ENCODE results near the gene KLK14. TPM values are rescaled to one million over a fixed set of nuclear protein-coding genes. Genes with fewer than 3 reads are reported as not detected.
A peak's percentile ranks its signal among the peaks of the same experiment; 100 is the strongest.

Gene KLK14
- total RNA-seq, 1 donor from 2014 or later, result 0.23 TPM

GRCh38 chr19:51065221-51065960 lies 17.3 kb downstream of the KLK14 start:
- Histone ChIP-seq H3K27ac (ENCODE audit: low read depth, low read length) (no peak overlapping the region), H3K36me3 (ENCODE audit: insufficient read depth, low read length) (no peaks in the 10 kb centered on the region), H2AFZ (ENCODE audit: low read depth, low read length) (no peak overlapping the region), H4K20me1 (ENCODE audit: insufficient read depth, low read length) (no peaks in the 10 kb centered on the region), H3K79me2 (ENCODE audit: insufficient read depth, low read length) (no peaks in the 10 kb centered on the region), H3K4me2 (ENCODE audit: low read length) (no peak overlapping the region), H3K4me3 (ENCODE audit: insufficient read depth, low read depth, low read length) (no peak overlapping the region), H3K9ac (ENCODE audit: low read length) (no peak overlapping the region), H3K27me3 (ENCODE audit: insufficient read depth, low read length) (no peaks in the 10 kb centered on the region), H3K9me3 (ENCODE audit: insufficient read depth, low read depth, low read length) (no peaks in the 10 kb centered on the region), H3K4me1 (ENCODE audit: insufficient read depth, low read length) (no peaks in the 10 kb centered on the region)
- Mint-ChIP-seq H3K36me3 (ENCODE audit: low read depth, unreplicated experiment) (no peaks in the 10 kb centered on the region), H3K4me1 (ENCODE audit: low read depth, unreplicated experiment) (no peaks in the 10 kb centered on the region), H3K9me3 (ENCODE audit: unreplicated experiment) (peaks cover 13% of the 10 kb centered on the region), H3K4me3 (ENCODE audit: unreplicated experiment) (peak overlapping the region; percentile 66), H3K27me3 (ENCODE audit: low read depth, unreplicated experiment) (peaks cover 31% of the 10 kb centered on the region), H3K27ac (ENCODE audit: unreplicated experiment) (no peak overlapping the region)
- TF ChIP-seq EZH2 (IDR thresholded peaks at IDR 0.05; ENCODE audit: insufficient read depth, low read length) (no peak), CTCF (IDR thresholded peaks at IDR 0.05; ENCODE audit: insufficient read depth, low read depth, low read length) (no peak)
- FAIRE-seq (no peak), DNase-seq (ENCODE audit: low read depth) (no peak)

GRCh38 chr19:51064534-51065220 lies 18.0 kb downstream of the KLK14 start, which contains the start of gene KLK13:
TSS of gene KLK13 (minus strand) at chr19:51065092. CDS start at chr19:51065067, 25 bp downstream.
- no peak within 1 kb of the TSS for H2AFZ ChIP-seq (ENCODE audit: low read depth, low read length)
- FAIRE-seq, result no peak
- no peak within 1 kb of the TSS for H3K27ac ChIP-seq (ENCODE audit: low read depth, low read length)
- no peak within 1 kb of the TSS for H3K9ac ChIP-seq (ENCODE audit: low read length)
- Mint-ChIP-seq H3K27me3 (ENCODE audit: low read depth, unreplicated experiment) (peaks cover 31% of the 10 kb centered on the region), H3K4me1 (ENCODE audit: low read depth, unreplicated experiment) (no peaks in the 10 kb centered on the region), H3K4me3 (ENCODE audit: unreplicated experiment) (peak within 1 kb of the TSS; percentile 66), H3K9me3 (ENCODE audit: unreplicated experiment) (peaks cover 13% of the 10 kb centered on the region), H3K27ac (ENCODE audit: unreplicated experiment) (no peak within 1 kb of the TSS), H3K36me3 (ENCODE audit: low read depth, unreplicated experiment) (no peaks in the 10 kb centered on the region)
- TF ChIP-seq EZH2 (IDR thresholded peaks at IDR 0.05; ENCODE audit: insufficient read depth, low read length), result no peak
- TF ChIP-seq CTCF (IDR thresholded peaks at IDR 0.05; ENCODE audit: insufficient read depth, low read depth, low read length), result no peak
- no peaks in the 10 kb centered on the region for H3K79me2 ChIP-seq (ENCODE audit: insufficient read depth, low read length)
- DNase-seq (ENCODE audit: low read depth), result no peak
- H3K36me3 ChIP-seq (ENCODE audit: insufficient read depth, low read length), result no peaks in the 10 kb centered on the region
- no peak within 1 kb of the TSS for H3K4me2 ChIP-seq (ENCODE audit: low read length)
- H3K27me3 ChIP-seq (ENCODE audit: insufficient read depth, low read length), result no peaks in the 10 kb centered on the region
- H3K4me1 ChIP-seq (ENCODE audit: insufficient read depth, low read length), result no peaks in the 10 kb centered on the region
- H3K9me3 ChIP-seq (ENCODE audit: insufficient read depth, low read depth, low read length), result no peaks in the 10 kb centered on the region
- no peak within 1 kb of the TSS for H3K4me3 ChIP-seq (ENCODE audit: insufficient read depth, low read depth, low read length)
- H4K20me1 ChIP-seq (ENCODE audit: insufficient read depth, low read length), result no peaks in the 10 kb centered on the region

Measured in astrocyte (in vitro differentiated cells and primary cell).